Right lung (tissue), 5 donors: ENCODE measurements around the gene ASPG. TPM values are rescaled to one million over a fixed set of nuclear protein-coding genes. Genes with fewer than 3 reads are reported as not detected.

Experiments
- DNase-seq, 2 donors: peaks; one replicate each; pipeline ENCODE4 v3.0.0-alpha.2; 2013
- polyA plus RNA-seq, 5 donors: library from polyadenylated mRNA; unstranded; fragments of 120-200 nt; gene quantifications; one replicate each; pipeline versions ENCODE4 v1.2.1 to v1.2.3, GENCODE V29; 2013; ENCODE audit warnings: inconsistent platforms in 1 of 5, low replicate concordance in 1 of 5; ENCODE audit not compliant: insufficient read length in 5 of 5, insufficient read depth in 1 of 5

The ASPG gene
- polyA plus RNA-seq, 5 donors, result 8.3 to 27.2 (median 15.8) TPM

GRCh38 chr14:104073764-104074163 lies 11.7 kb upstream of the ASPG start:
- DNase-seq, result no peak

GRCh38 chr14:104075530-104076151 lies 9.9 kb upstream of the ASPG start:
- DNase-seq, result no peak

- DNase-seq, result no peak
These were observed 8.8 kb upstream of the ASPG start for GRCh38 chr14:104076743-104077142.

- peak; percentile 78 to 84 for DNase-seq
These were observed 7.5 kb upstream of the ASPG start for GRCh38 chr14:104078031-104078455.

- DNase-seq, result no peak
These were observed 4.9 kb upstream of the ASPG start for GRCh38 chr14:104080376-104081260.

- no peak for DNase-seq
These were observed 4.2 kb upstream of the ASPG start for GRCh38 chr14:104081261-104081835.

- no peak for DNase-seq
These were observed 3.5 kb upstream of the ASPG start for GRCh38 chr14:104081951-104082464.

- no peak for DNase-seq
These were observed 2.7 kb upstream of the ASPG start for GRCh38 chr14:104082807-104083206.

GRCh38 chr14:104084251-104085002 lies 1.1 kb upstream of the ASPG start:
- DNase-seq, result no peak

- no peak for DNase-seq
These were observed 345 bp downstream of the ASPG start for GRCh38 chr14:104085889-104086201.

GRCh38 chr14:104086210-104086660 lies 735 bp downstream of the ASPG start:
- DNase-seq, result no peak

- DNase-seq, result no peak
These were observed 1.4 kb downstream of the ASPG start for GRCh38 chr14:104086661-104087461.

GRCh38 chr14:104087505-104087904 lies 2.0 kb downstream of the ASPG start:
- no peak for DNase-seq

- no peak for DNase-seq
These were observed 2.7 kb downstream of the ASPG start for GRCh38 chr14:104087981-104088850.

GRCh38 chr14:104090071-104090748 lies 4.7 kb downstream of the ASPG start:
- no peak for DNase-seq

GRCh38 chr14:104091061-104091926 lies 5.8 kb downstream of the ASPG start:
- DNase-seq, result no peak

GRCh38 chr14:104091927-104092771 lies 6.6 kb downstream of the ASPG start:
- DNase-seq, result no peak
